GM12878 (cell line): ENCODE measurements around the gene PXDC1. TPM values are rescaled to one million over a fixed set of nuclear protein-coding genes. Genes with fewer than 3 reads are reported as not detected.
"Not testable (repeated sequence)": the region's sequence is repeated elsewhere in the genome, so short reads cannot be mapped to it uniquely, and the experiment has no call there.

ENCODE experiments used
- ATAC-seq: fragments of 200-7000 bp; cut with Tn5 transposase; 3 replicates; pipeline ENCODE4 v1.9.1; 2020; ENCODE audit warnings: mild to moderate bottlenecking, moderate library complexity
- BruUV-seq: library from RNA; stranded (reverse); fragments of 400-500 nt; replicated peaks from 2 replicates; lab custom pipeline; 2021; lab: Mats Ljungman, UMichigan
- CTCF ChIA-PET: fragments of 300-600 bp; sonication (Branson Sonifier 250); formaldehyde crosslinking; extraction: SDS; loops from one replicate; lab custom pipeline; 2021; ENCODE audit warnings: inconsistent platforms; lab: Yijun Ruan, JAX
- POLR2A ChIA-PET: fragments of 350-600 bp; formaldehyde crosslinking; extraction: SDS; loops from one replicate; lab custom pipeline; 2021; ENCODE audit warnings: inconsistent platforms; lab: Charles Lee
- RAD21 ChIA-PET: fragments of 300-600 bp; sonication (Branson Sonifier 250); formaldehyde crosslinking; loops from one replicate; lab custom pipeline; 2023; ENCODE audit warnings: antibody characterized with exemption; ENCODE audit not compliant: unreplicated experiment; lab: Charles Lee
- SMC1A ChIA-PET: fragments of 300-600 bp; sonication (Branson Sonifier 250); formaldehyde crosslinking; loops from one replicate; lab custom pipeline; 2023; ENCODE audit not compliant: unreplicated experiment, uncharacterized antibody; lab: Charles Lee
- DNase-seq: peaks from one replicate; pipeline ENCODE4 v3.0.0-alpha.2; 2011; ENCODE audit warnings: low read depth, low spot score
- FAIRE-seq: peaks from 3 replicates; lab custom pipeline; 2011; peaks lifted over from hg19 to GRCh38; lab: Jason Lieb, UNC
- H2AFZ ChIP-seq: 2 replicates; pipeline ENCODE4 v1.6.0; 2011; ENCODE audit warnings: low read depth, low read length, control low read depth; ENCODE audit not compliant: control insufficient read depth
- H3K27ac ChIP-seq: 2 replicates; pipeline ENCODE4 v1.5.1; 2011; ENCODE audit warnings: control low read depth; ENCODE audit not compliant: control insufficient read depth, insufficient read depth
- H3K27me3 ChIP-seq, 2 experiments: replicated peaks in 1 of 2; 2 replicates each; pipeline versions ENCODE4 v1.6.0 to v1.6.1; 2011; ENCODE audit warnings: low read length in 1 of 2; ENCODE audit not compliant: control insufficient read depth in 2 of 2, insufficient read depth in 2 of 2
- H3K36me3 ChIP-seq, 2 experiments: 2 replicates each; pipeline ENCODE4 v1.5.1; 2011; ENCODE audit warnings: low read length in 1 of 2; ENCODE audit not compliant: control insufficient read depth in 2 of 2, insufficient read depth in 2 of 2
- H3K4me1 ChIP-seq: 2 replicates; pipeline ENCODE4 v1.6.1; 2011; ENCODE audit warnings: mild to moderate bottlenecking, low read length, moderate library complexity, mixed read lengths; ENCODE audit not compliant: control insufficient read depth, insufficient read depth
- H3K4me2 ChIP-seq: 2 replicates; pipeline ENCODE4 v1.6.0; 2011; ENCODE audit warnings: control low read depth; ENCODE audit not compliant: control insufficient read depth, insufficient read depth
- H3K4me3 ChIP-seq: fragments of 200-600 bp; sonication (generic); 2 replicates; pipeline ENCODE4 v1.5.1; 2016
- H3K79me2 ChIP-seq: 2 replicates; pipeline ENCODE4 v1.6.0; 2011; ENCODE audit warnings: low read length; ENCODE audit not compliant: control insufficient read depth, insufficient read depth
- H3K9ac ChIP-seq: 2 replicates; pipeline ENCODE4 v1.8.0; 2011; ENCODE audit warnings: low read length, control low read depth, mixed read lengths; ENCODE audit not compliant: control insufficient read depth, insufficient read depth
- H3K9me3 ChIP-seq: replicated peaks from 3 replicates; pipeline ENCODE4 v1.5.1; 2011; ENCODE audit warnings: mild to moderate bottlenecking, low read length; ENCODE audit not compliant: control insufficient read depth, insufficient read depth
- H4K20me1 ChIP-seq: 2 replicates; pipeline ENCODE4 v1.6.0; 2011; ENCODE audit not compliant: control insufficient read depth, insufficient read depth
- CEBPZ ChIP-seq: fragments of 150-350 bp; IDR thresholded peaks from 2 replicates; pipeline ENCODE4 v1.6.1; 2016; ENCODE audit warnings: low read depth, low read length
- NFYB ChIP-seq: IDR thresholded peaks from 2 replicates; pipeline ENCODE4 v1.6.1; 2011; ENCODE audit warnings: low read depth, mild to moderate bottlenecking, low read length, improper control_type of control experiment, moderate library complexity; ENCODE audit not compliant: insufficient read depth
- PBX3 ChIP-seq: IDR thresholded peaks from 2 replicates; pipeline ENCODE4 v1.6.1; 2011; ENCODE audit warnings: mild to moderate bottlenecking, low read depth, low read length, moderate library complexity; ENCODE audit not compliant: insufficient replicate concordance
- WGBS: methylation state at CpG from one replicate; pipeline ENCODE4 v1.1.6; 2016; ENCODE audit warnings: low lambda C conversion rate; ENCODE audit not compliant: insufficient replicate concordance, insufficient coverage; ENCODE audit errors: missing lambda C conversion rate; 5-methylcytosine and 5-hydroxymethylcytosine counted together
- in situ Hi-C: fragments of 300-500 bp; cut with MboI; formaldehyde crosslinking; loops from 9 replicates; pipeline ENCODE4 v1.14.3; 2018; ENCODE audit warnings: mixed read lengths
- intact Hi-C: fragments of 100-400 bp; cut with micrococcal nuclease; formaldehyde crosslinking; loops from one replicate; pipeline ENCODE4 v1.14.2; 2022; ENCODE audit not compliant: unreplicated experiment
- polyA plus RNA-seq, 11 experiments: library from polyadenylated mRNA; depleted of rRNA in 4 of 11; unstranded in 6 of 11; stranded (reverse) in 5 of 11; fragments of >200 nt; fragmentation: Nextera tagmentation in 4 of 11; fragmentation: Illumina TruSeq in 1 of 11; extraction: Ambion mirVana in 4 of 11; extraction: Trizol in 1 of 11; gene quantifications; 1 replicate in 1 of 11; 2 replicates in 10 of 11; pipeline versions ENCODE4 v1.2.1 to v1.2.3, GENCODE V29; 2011 to 2016; ENCODE audit warnings: inconsistent platforms in 2 of 11, missing spikeins in 2 of 11, low read depth in 1 of 11
- total RNA-seq, 4 experiments: library from RNA; depleted of rRNA in 3 of 4; stranded (reverse); fragments of >200 nt in 3 of 4; fragmentation: Illumina TruSeq in 1 of 4; extraction: Trizol in 1 of 4; gene quantifications; 2 replicates each; pipeline versions ENCODE4 v1.2.1 to v1.2.3, GENCODE V29; 2013 to 2021

PXDC1 gene
- total and polyA plus RNA-seq, 10 of the 15 experiments (the other 5 are each of a cell fraction or from before 2014, with no cell fraction given): 0.03 to 0.72 (median 0.32) TPM; not detected in 2

GRCh38 chr6:3773678-3774298, 22.3 kb upstream of the PXDC1 start (continued):
- TF ChIP-seq CEBPZ: no peak
- no peak for TF ChIP-seq PBX3

GRCh38 chr6:3772127-3772999, 20.9 kb upstream of the PXDC1 start:
- ATAC-seq, RAD21 ChIA-PET, H3K4me1 ChIP-seq, intact Hi-C loops, H3K4me3 ChIP-seq, in situ Hi-C loops, BruUV-seq, POLR2A ChIA-PET, H3K9me3 ChIP-seq, H2AFZ ChIP-seq, FAIRE-seq, DNase-seq, H3K27me3 ChIP-seq, H4K20me1 ChIP-seq, H3K27ac ChIP-seq, H3K36me3 ChIP-seq, H3K9ac ChIP-seq, H3K4me2 ChIP-seq, H3K79me2 ChIP-seq: not testable (repeated sequence)
- CTCF ChIA-PET: interaction anchor here (1.6 kb wide), 1 partner anchor 206 kb away, joined by 4 read pairs; no protein-coding TSS in a partner anchor
- TF ChIP-seq NFYB: peak; percentile 53; the same call in 1 of the 2 replicates
- WGBS: 64% methylated on average over 12 of the region's 12 CpGs
- SMC1A ChIA-PET: interaction anchor here (1.4 kb wide), 1 partner anchor 9 kb away, joined by 4 read pairs; no protein-coding TSS in a partner anchor
